GM18526 (cell line): Measurements from ENCODE around the gene DAGLA.

Source experiments
- POLR2A ChIP-seq: IDR thresholded peaks from 3 replicates; pipeline ENCODE4 v1.6.1; 2011; ENCODE audit not compliant: insufficient read length; ENCODE audit errors: extremely low read depth

The DAGLA gene

DNA sequence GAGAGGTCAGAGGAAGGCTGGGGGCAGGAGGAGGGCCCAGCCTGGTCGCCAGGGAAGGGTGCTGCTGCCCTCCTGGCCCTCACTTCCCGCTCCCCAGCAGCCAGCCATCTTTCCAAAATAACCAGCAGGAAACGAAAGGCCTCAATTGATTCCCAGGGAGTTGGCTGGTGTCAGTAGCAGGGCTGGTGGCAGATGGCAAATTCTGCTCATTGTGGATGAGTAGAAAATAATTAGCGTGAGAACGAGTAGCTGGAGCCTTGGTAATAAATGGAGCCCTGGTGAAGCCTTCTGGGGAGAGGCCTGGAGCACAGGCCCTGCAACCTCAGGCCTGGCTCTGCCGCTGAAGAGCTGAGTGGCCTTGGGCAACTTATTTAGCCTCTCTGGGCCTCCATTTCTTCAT, 31.3 kb downstream of the DAGLA start:
- no peak for TF ChIP-seq POLR2A

DNA sequence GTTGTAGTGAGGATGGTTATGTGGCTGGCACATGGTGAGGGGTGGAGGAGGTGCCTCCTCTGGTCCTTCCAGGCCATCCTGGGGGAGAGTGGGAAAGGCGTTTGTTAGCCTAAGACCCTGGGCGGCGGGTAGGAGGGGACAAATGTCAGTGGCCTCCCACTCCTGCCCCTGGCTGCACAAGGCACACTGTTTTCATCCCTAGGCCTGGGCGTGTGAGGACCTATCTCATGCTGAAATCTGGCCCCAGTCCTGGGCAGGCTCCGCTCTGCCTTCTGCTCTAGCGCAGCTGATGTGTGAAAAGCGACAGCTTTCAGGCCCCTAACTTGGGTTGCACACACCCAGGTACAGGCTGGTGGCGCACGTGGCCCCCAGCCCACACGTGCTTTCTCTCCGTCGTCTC, 32.1 kb downstream of the DAGLA start:
- no peak for TF ChIP-seq POLR2A

DNA sequence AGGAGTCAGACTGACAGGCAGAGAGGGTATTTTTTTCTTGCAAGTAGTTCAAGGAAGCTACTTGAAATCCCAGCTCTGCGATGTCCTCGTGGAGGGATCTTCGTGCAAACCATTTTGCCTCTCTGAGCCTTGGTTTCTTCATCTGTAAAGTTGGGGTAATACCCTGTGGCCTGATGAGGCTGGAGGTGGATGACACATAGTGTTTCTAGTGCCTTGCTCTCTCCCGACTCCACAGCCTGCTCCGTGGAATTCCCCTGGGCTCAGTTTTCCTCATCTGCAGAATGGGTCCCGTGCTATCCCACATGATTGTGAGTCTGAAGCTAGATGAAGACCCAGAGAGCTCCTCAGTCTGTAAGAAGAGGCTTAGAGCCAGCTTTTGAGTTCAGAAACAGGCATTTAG, 32.7 kb downstream of the DAGLA start:
- no peak for TF ChIP-seq POLR2A

DNA sequence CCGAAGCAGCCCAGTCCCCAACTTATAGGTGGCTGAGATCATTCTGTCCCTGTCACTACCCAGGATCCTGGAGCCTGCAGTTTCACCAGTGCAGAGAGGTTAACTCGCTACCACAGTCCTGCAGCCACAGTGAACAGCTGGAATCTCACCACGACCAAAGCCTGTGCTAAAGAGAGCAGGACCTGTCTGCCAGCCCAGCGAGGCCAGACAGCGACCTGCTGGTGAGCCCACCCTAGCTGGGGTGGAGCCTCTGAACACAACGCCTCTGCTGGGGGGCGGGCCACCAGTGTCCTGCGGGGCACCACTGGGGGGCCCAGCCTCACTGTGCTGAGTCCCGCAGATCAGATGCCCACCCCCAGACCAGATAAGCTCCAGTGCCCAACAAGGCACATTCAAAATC, 33.3 kb downstream of the DAGLA start:
- no peak for TF ChIP-seq POLR2A

DNA sequence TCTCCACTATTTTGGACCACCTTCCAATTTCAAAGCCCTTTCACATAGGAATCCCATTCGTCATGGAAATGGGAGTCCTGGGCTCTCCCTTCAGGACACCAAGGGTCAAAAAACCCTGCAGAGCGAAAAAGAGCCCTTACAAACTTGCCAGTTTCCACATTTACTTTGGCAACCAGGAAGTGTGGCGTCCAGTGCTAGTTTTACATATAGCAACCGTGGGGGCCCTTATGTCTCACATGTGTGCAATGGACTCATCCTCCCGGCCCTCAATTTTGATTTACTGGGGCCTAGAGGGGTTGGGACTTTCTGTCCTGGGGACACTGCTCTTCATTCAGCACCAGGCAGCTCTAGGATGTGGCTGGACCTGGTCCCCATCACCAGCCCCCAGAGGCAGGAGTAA, 33.7 kb downstream of the DAGLA start:
- TF ChIP-seq POLR2A = no peak

DNA sequence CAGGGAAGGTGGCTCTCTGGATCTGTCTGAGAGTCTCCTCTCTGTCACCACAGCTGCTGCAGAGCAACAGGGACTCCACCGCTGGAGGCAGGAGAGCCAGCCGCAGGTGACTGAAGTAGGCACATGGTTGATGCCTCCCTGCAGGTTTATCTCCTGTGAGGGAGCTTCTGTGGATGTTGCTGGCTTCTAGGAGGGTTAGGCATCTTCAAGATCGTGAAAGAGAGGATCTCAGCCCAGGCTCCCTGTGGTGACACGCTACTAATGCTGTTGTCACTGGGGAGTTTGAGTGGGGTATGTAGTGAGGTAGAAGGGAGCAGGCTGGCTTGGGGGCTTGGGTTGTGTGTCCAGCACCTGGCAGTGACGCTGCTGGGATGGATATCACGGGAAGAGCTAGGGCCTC, 34.1 kb downstream of the DAGLA start:
- TF ChIP-seq POLR2A = no peak

DNA sequence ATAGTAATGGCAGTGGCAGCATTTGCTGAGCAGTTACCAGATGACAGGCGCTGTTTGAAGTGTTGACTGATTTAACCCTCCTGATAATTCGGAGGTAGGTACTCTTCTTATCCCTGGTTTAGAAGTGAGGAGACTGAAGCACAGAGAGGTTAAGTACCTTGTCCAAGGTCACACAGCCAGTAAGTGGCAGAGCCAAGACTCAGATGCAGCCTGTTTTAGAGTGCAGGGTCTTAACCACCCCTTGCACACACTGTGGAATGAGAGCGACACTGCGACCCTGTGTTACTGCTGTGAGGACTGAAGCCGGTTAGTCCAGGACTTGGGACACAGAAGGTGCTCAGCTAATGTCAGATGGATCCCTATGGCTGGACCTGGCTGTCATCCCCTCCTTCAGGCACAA, 34.7 kb downstream of the DAGLA start:
- TF ChIP-seq POLR2A = no peak

DNA sequence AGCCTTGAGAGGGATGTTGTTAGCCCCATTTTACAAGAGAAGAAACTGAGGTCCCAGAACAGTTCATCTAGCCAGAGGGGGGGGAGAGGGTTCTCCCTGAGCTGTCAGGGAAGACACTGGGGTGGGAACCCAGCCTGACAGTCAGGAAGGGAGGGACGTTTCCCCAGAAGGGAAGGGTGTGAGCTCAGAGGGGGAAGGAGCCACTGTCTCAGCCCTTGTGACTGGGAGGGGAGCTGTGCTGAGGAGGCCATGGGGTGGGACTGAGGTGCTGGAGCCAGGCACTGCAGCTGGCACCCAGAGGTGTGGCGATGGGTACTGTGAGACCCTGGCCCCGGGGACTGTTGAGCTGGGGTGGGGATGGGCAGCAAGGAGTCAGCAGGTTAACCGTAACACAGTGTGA, 35.7 kb downstream of the DAGLA start:
- TF ChIP-seq POLR2A = no peak

DNA sequence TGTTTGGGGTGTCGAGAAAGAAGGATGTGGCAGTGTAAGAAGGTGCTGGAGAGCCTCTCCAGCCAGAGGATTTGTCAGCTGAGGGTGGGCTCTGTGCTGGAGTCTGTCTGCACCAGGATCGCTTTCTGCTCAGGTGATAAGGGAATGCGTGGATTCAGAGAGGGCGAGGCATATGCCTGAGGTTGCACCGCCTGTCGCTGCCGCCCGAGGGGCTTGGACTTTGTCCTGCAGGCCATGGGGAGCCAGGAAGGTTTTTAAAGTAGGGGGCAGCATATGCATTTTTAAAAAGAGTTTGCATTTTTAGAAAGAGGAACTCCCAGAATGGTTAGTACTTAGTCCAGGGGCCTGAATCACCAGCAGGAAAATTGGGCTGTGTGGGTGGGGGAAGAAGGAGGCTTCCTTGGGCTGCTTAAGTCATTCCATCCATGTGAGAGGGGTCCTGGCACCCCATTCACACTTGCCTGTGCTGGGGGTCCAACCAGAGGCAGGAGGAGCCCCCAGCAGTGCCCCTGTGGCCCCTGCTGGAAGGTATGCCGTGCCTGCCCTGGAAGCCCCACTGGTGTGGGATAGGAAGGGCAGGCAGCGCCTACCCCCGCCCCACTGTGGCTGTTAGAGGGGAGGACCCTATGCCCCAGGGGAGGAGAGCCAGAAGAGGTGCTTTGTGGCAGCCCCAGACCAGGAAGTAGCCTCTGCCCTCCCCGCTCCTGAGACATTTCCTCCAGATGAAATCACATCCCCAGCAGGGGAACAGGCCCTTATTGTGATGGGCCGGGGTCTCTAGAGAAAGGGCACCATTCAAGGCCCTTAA, 36.5 kb downstream of the DAGLA start:
- no peak for TF ChIP-seq POLR2A

DNA sequence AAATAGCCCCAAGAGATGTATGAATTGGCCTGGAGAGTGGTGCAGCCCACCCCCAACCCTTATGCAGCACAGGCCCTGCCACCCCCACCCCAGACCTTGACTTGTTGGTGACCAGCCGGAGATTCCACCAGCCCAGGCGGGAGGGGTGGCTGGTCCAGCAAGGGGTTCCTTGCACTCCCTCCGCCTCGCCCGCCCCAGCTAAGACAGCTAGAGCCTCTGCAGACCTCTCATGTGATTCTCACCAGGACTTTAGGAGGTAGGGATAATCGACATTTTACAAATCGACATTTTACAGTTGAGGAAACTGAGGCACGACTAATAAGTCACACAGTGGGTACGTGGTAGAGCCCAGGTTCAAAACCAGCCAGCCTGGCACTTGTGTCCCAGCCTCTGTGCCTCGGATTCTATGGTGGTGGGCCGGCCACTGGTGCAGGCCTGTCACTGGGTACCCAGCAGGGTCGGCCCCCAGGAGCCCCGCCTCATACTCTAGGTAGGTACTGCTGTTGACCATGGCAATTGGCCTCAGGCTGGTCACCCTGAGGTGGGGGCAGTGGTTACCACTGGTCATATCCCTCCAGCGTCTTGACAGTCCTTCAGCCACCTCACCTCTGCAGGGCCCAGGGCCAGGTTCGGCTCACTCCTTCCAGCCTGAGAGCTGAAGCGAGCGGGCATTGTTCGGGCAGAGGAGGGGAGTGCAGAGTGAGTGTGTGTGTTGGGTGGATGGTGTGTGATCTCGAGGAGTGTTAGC, 37.3 kb downstream of the DAGLA start:
- TF ChIP-seq POLR2A = no peak

DNA sequence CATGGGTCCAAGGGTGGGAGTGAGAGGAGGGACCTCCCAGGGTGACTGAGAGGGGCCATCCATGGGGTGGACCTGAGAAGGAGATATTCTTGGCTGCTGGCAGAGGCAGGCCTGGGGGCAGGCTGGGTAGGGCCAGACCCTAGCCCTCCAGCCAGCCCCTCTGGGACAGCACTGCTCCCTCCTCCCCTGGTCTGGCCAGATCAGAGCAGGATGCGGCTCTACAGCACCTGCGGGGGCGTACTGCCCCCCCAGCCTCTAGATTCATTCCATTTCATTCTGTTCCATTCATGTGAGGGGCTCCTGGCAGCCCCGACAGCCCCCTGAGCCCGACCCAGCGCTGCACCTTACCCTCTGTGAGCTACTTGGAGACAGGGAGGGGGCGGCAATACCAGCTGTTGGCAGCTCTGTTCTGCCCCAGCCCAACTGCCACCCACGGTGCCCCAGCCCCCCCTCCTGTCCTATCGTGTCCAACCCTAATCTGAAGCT, 37.9 kb downstream of the DAGLA start:
- TF ChIP-seq POLR2A = no peak

DNA sequence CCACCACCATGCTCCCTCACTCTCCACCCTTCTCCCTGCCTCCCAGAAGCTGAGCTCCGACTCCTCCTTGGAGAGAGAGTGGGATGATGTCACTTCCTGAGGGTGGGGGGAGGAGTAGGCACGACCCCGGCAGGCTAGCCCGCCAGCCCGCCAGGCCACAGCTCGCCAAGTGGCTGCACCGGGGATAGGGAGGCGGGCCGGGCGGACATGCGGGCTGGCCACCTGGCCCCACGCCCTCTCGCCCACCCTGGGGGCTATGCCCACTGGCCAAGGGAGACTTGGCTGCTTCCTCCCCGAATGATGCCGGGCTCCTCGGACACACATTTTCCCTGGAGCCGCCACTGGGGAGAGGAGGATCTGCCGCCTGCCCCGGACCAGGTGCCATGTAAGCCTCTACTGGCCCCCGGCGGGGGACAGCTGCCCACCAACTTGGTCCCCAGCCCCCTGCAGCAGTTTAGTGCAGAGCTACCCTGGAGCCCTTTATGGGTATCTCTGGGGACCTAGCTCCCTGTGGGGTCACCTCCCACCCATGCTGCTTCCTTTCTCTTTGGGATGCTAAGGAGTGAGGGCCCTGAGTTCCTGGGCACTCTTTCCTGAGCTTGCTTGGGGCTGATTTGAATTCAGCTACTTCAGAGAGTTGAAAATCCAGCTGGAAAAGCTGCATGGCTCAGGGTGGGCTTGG, 38.6 kb downstream of the DAGLA start:
- no peak for TF ChIP-seq POLR2A

DNA sequence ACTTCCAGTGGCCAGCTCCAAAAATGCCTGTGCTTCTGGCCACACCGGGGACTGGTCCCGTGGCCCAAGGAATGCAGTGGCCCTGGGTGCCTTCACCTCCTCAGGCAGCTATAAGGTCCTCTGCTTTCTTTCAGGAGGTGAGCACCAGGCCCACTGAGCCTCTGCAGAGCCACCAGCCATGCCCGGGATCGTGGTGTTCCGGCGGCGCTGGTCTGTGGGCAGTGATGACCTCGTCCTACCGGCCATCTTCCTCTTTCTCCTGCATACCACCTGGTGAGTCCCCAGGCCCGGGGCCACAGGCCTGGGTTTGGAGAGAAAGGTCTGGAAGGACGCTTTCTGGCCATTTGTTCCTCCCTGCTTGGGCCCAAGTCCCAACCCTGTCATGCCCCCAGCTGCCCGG, 39.8 kb downstream of the DAGLA start:
- no peak for TF ChIP-seq POLR2A

DNA sequence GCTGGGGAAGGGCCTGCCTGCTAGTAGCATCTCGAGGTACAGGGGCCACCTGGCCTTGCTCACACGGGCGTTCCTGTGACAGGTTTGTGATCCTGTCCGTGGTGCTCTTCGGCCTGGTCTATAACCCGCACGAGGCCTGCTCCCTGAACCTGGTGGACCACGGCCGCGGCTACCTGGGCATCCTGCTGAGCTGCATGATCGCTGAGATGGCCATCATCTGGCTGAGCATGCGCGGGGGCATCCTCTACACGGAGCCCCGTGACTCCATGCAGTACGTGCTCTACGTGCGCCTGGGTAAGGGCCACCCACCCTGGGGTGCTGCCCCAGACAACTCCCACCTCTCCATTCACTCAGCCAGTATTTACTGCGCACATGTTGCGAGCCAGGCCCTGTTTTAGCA, 40.4 kb downstream of the DAGLA start:
- TF ChIP-seq POLR2A = no peak

DNA sequence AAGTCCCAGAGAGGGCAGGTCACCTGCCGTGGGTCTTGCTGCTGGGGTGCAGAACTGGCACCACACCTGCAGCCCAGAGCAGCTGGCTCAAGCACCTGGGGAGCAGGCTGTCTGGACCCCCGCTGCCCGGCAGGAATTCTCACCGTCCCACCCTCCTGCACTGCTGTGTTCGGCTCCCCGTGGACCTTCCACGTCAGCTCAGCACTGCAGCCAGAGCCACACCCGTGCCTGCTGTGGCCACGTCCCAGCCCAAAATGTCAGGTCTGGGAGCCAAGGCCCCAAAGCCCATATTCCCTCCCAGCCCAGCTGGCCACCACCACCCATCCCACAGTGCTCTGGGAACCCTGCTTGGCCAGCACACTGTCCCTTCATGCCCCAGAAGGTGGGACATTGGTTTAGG, 44.2 kb downstream of the DAGLA start:
- no peak for TF ChIP-seq POLR2A

DNA sequence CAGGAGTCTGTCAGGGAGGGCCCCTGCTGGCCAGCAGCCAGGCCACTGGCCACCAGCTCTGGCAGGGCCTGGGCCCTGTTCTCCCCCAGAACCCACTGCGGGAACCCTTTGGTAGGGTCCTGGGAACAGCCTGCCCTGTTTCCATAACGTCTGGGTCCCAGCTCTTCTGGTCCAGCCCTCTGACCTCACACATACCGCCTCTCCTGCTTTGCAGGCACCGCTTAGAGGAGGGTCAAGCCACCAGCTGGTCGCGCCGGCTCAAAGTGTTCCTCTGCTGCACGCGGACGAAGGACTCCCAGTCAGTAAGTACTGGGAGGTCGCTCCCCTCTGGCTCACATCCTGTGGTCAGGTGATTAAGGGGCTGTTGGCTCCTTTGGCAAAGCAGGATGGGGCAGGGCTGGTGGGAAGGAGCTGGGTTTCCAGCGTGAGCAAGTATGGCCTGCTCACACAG, 45.6 kb downstream of the DAGLA start:
- no peak for TF ChIP-seq POLR2A

DNA sequence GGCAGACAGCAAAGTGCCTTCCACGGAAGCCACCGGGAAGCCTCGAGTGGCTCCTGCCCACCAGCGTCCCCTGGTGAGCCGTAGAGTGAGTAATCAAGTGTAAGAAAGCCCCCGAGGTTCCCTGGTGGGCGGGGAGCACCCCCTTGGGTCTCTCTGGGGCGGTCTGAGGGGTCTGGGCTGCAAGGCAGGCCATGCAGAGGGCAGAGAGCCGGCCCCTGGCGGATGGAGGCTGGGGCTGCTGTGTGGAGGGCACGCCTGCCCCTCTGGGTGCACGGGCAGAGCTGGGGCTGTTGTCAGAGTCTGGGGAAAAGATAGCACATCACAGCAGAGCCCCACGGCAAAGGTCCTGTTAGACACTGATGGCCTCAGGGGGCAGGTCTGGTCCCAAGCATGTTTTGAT, 46.6 kb downstream of the DAGLA start:
- no peak for TF ChIP-seq POLR2A

DNA sequence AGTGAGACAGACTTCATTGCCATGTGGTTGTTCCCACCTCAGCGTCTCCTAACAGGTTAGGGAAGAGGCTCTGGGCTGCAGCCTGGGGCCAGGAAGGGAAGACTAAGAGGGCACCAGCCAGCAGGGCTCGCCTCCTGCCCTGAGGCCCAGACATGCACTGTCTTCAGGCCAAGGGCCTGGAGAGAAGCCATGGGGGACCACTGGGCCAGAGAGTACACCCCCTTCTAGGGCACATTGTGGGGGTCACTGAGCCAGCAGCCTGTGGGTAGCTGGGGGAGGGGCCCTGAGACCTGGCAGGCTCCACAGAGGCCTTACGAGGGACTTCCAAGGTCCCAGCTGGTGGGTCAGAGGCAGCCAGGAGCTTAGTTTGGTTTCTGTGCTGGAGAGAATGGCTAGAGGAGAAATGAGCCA, 47.2 kb downstream of the DAGLA start:
- no peak for TF ChIP-seq POLR2A
